Measurements from ENCODE around the gene PPP2R3A.
"Not testable (repeated sequence)": the region's sequence is repeated elsewhere in the genome, so short reads cannot be mapped to it uniquely, and the experiment has no call there.

The PPP2R3A gene

GRCh38 chr3:136177876-136178275 lies 212.3 kb downstream of the PPP2R3A start:
- Mint-ChIP-seq H3K9me3 (no peaks in the 10 kb centered on the region), H3K36me3 (no peaks in the 10 kb centered on the region), H3K27ac (peak overlapping the region; percentile 51), H3K4me3 (no peak overlapping the region), H3K4me1 (peaks cover 63% of the 10 kb centered on the region), H3K27me3 (no peaks in the 10 kb centered on the region)

- Mint-ChIP-seq H3K4me1 (peaks cover 79% of the 10 kb centered on the region), H3K4me3 (no peak overlapping the region), H3K36me3 (no peaks in the 10 kb centered on the region), H3K27me3 (no peaks in the 10 kb centered on the region), H3K9me3 (no peaks in the 10 kb centered on the region), H3K27ac (no peak overlapping the region)
These were observed 216.2 kb downstream of the PPP2R3A start for GRCh38 chr3:136181741-136182140.

GRCh38 chr3:136184703-136185102 lies 219.2 kb downstream of the PPP2R3A start:
- H3K27me3 Mint-ChIP-seq, result no peaks in the 10 kb centered on the region
- H3K36me3 Mint-ChIP-seq, result no peaks in the 10 kb centered on the region
- H3K9me3 Mint-ChIP-seq, result no peaks in the 10 kb centered on the region
- H3K4me3 Mint-ChIP-seq, result peak overlapping the region; percentile 33
- peak overlapping the region; percentile 35 for H3K27ac Mint-ChIP-seq
- peaks cover 82% of the 10 kb centered on the region for H3K4me1 Mint-ChIP-seq

- Mint-ChIP-seq H3K4me3 (peak overlapping the region; percentile 27), H3K27me3 (no peaks in the 10 kb centered on the region), H3K27ac (peak overlapping the region; percentile 44), H3K4me1 (peaks cover 84% of the 10 kb centered on the region), H3K9me3 (no peaks in the 10 kb centered on the region), H3K36me3 (peaks cover 4% of the 10 kb centered on the region)
These were observed 220.8 kb downstream of the PPP2R3A start for GRCh38 chr3:136186344-136186743.

GRCh38 chr3:136186846-136187245 lies 221.3 kb downstream of the PPP2R3A start:
- Mint-ChIP-seq H3K4me3 (peak overlapping the region; percentile 27), H3K4me1 (peaks cover 87% of the 10 kb centered on the region), H3K27ac (peak overlapping the region; percentile 33), H3K27me3 (no peaks in the 10 kb centered on the region), H3K36me3 (peaks cover 4% of the 10 kb centered on the region), H3K9me3 (no peaks in the 10 kb centered on the region)

- Mint-ChIP-seq H3K27me3 (no peaks in the 10 kb centered on the region), H3K36me3 (peaks cover 4% of the 10 kb centered on the region), H3K4me3 (peak overlapping the region; percentile 82), H3K27ac (no peak overlapping the region), H3K4me1 (peaks cover 88% of the 10 kb centered on the region), H3K9me3 (no peaks in the 10 kb centered on the region)
These were observed 222.3 kb downstream of the PPP2R3A start for GRCh38 chr3:136187868-136188267.

- peaks cover 7% of the 10 kb centered on the region for H3K36me3 Mint-ChIP-seq
- peak overlapping the region; percentile 39 for H3K27ac Mint-ChIP-seq
- no peaks in the 10 kb centered on the region for H3K9me3 Mint-ChIP-seq
- no peaks in the 10 kb centered on the region for H3K27me3 Mint-ChIP-seq
- H3K4me1 Mint-ChIP-seq, result peaks cover 83% of the 10 kb centered on the region
- H3K4me3 Mint-ChIP-seq, result peak overlapping the region; percentile 82
These were observed 223.5 kb downstream of the PPP2R3A start for GRCh38 chr3:136189043-136189442.

- H3K9me3 Mint-ChIP-seq, result no peaks in the 10 kb centered on the region
- no peaks in the 10 kb centered on the region for H3K27me3 Mint-ChIP-seq
- H3K27ac Mint-ChIP-seq, result peak overlapping the region; percentile 91
- H3K36me3 Mint-ChIP-seq, result peaks cover 9% of the 10 kb centered on the region
- H3K4me3 Mint-ChIP-seq, result peak overlapping the region; percentile 94
- peaks cover 78% of the 10 kb centered on the region for H3K4me1 Mint-ChIP-seq
These were observed 224.5 kb downstream of the PPP2R3A start for GRCh38 chr3:136189859-136190617.

GRCh38 chr3:136192195-136192594 lies 226.7 kb downstream of the PPP2R3A start:
- Mint-ChIP-seq H3K36me3 (peaks cover 10% of the 10 kb centered on the region), H3K4me3 (peak overlapping the region; percentile 94), H3K4me1 (peaks cover 60% of the 10 kb centered on the region), H3K27ac (peak overlapping the region; percentile 89)
- not testable (repeated sequence) for H3K27me3 Mint-ChIP-seq, H3K9me3 Mint-ChIP-seq

GRCh38 chr3:136192831-136193230 lies 227.3 kb downstream of the PPP2R3A start:
- H3K27ac Mint-ChIP-seq, result peak overlapping the region; percentile 89
- H3K4me1 Mint-ChIP-seq, result peaks cover 61% of the 10 kb centered on the region
- H3K36me3 Mint-ChIP-seq, result peaks cover 10% of the 10 kb centered on the region

GRCh38 chr3:136193278-136194054 lies 227.9 kb downstream of the PPP2R3A start:
- Mint-ChIP-seq H3K9me3 (no peaks in the 10 kb centered on the region), H3K4me1 (peaks cover 61% of the 10 kb centered on the region), H3K27ac (peak overlapping the region; percentile 90), H3K4me3 (peak overlapping the region; percentile 94), H3K27me3 (no peaks in the 10 kb centered on the region), H3K36me3 (peaks cover 10% of the 10 kb centered on the region)

More at GRCh38 chr3:136192831-136193230, 227.3 kb downstream of the PPP2R3A start:
- Mint-ChIP-seq H3K9me3 (no peaks in the 10 kb centered on the region), H3K27me3 (no peaks in the 10 kb centered on the region), H3K4me3 (peak overlapping the region; percentile 94)

GRCh38 chr3:136194409-136195257 lies 229.1 kb downstream of the PPP2R3A start:
- H3K4me1 Mint-ChIP-seq, result peaks cover 49% of the 10 kb centered on the region
- peaks cover 10% of the 10 kb centered on the region for H3K36me3 Mint-ChIP-seq
- H3K27me3 Mint-ChIP-seq, result no peaks in the 10 kb centered on the region

GRCh38 chr3:136195258-136196063 lies 229.9 kb downstream of the PPP2R3A start:
- Mint-ChIP-seq H3K9me3 (no peaks in the 10 kb centered on the region), H3K27ac (peak overlapping the region; percentile 99), H3K27me3 (no peaks in the 10 kb centered on the region), H3K4me3 (peak overlapping the region; percentile 94), H3K36me3 (peaks cover 10% of the 10 kb centered on the region), H3K4me1 (peaks cover 41% of the 10 kb centered on the region)

More at GRCh38 chr3:136194409-136195257, 229.1 kb downstream of the PPP2R3A start:
- Mint-ChIP-seq H3K9me3 (no peaks in the 10 kb centered on the region), H3K4me3 (peak overlapping the region; percentile 94), H3K27ac (peak overlapping the region; percentile 90)

- Mint-ChIP-seq H3K9me3 (no peaks in the 10 kb centered on the region), H3K36me3 (peaks cover 6% of the 10 kb centered on the region), H3K27me3 (no peaks in the 10 kb centered on the region), H3K4me1 (peaks cover 35% of the 10 kb centered on the region), H3K4me3 (peak within 1 kb of the TSS; percentile 94), H3K27ac (peak within 1 kb of the TSS; percentile 99)
These were observed 230.5 kb downstream of the PPP2R3A start, which contains the start of gene MSL2 for GRCh38 chr3:136196064-136196400. MSL2 (minus strand) TSS chr3:136196335; CDS start chr3:136195113, 1,222 bp downstream.
